Hepatic stellate cell (primary cell): Measurements from ENCODE around the gene RSPO1.

Experiments
- DNase-seq: peaks from one replicate; pipeline ENCODE4 v3.0.0; 2011; ENCODE audit warnings: low spot score

The RSPO1 gene

DNA sequence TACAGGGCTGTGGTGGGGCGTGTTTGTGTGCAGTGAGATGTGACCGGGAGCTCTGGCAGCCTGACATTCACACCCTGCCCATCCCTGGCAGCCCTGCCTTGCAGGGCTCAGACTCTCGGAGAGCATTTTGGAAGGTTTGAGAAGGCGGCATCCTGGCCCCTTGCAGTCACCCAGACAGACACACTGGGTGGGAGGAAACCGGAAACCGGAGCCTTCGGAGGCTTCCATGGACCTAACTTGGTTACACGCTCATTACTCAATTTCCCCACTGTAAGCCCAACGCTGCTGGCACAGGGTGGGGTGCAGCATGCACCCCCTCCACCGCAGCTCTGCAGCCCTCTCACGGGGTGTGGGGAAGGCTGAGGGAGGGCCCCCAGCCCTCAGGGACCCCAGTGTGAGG, 22.2 kb upstream of the RSPO1 start:
- no peak for DNase-seq

DNA sequence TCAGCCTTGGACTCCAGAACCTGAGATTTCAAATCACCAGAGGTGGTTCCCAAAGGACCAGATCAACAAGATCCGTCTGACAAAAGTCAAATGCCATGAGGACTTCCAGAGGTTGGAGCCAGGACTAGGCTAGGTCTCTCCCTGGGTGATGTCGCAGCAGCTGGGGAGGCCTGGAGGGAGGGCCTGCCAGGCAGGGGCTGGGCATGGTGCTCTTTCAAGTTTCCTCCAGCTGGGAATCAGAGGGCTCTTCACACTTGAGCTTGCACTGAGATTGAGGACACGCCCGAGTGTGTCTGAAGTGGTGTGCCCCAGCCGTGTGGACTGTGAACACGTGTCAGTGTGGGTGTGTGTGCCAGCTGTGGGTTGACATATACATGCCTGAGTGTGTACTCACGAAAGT, 21.3 kb upstream of the RSPO1 start:
- DNase-seq = no peak

DNA sequence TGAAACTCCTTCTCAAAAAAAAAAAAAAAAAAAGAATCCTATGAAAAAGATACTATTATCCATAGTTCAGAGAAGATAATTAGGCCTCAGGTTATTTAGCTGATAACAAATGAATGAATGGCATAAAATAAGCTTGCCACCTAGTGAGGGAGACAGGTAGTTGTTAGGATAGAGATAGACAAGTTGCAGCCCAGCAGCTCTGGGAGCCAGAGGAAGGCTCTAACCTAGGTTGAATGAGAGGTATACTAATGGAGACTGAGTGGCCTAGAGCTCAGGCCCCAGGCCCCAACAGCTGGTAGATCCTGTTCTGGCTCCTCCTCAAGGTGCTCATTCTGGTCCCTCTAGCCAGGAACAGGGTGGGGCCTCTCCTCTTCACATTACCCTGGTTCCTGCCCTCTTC, 20.6 kb upstream of the RSPO1 start:
- no peak for DNase-seq

DNA sequence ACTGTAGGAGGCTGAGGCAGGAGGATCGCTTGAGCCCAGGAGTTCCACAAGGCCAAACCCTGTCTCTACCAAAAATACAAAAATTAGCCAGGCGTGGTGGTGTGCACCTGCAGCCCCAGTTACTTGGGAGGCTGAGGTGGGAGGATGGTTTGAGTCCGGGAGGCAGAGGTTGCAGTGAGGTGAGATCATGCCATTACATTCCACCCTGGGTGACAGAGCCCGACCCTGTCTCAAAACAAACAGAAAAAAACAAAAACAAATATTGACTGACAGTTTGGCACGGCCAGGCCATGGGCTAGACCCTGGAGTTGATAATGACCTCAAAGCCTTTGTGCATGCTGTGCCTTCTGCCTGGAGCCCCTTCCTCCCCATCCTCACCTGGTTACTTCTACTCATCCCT, 19.2 kb upstream of the RSPO1 start:
- no peak for DNase-seq

DNA sequence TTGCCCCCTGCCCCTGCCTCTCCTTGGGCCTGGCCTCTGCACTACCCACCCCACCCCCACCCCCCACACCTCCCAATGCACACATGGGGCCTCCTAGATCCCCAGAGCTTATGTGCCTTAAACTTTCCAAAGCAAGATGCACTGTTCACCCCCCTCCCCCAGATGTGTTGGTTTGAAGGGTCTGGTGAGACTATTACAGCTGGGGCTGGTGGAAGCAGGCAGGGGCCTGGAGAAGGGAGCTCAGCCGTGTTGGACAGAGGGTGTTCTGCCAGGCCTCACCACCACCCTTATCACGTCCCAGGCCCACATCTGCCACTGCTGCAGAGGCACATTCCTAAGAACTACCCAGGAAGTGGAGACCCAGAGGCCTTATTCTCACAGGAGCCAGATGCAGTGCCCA, 18.3 kb upstream of the RSPO1 start:
- DNase-seq = no peak

DNA sequence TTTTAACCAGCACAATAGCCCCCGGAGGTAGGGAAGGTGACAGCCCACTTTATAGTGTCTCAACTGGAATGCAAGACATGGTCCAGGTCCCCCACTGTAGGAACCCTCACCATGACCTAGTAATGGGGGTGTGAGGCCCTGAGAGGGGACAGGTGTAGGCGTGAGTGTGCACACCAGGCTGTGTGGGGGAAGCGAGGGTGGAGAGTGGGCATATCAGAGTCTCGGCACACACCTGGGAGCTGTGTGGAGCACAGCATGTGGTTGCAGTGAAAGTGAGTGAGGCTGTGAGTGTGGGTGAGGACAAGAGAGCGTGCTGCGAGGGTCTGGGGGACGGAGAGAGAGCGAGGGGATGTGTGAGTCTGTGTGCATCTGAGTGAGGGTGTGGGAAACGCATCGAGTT, 17.1 kb upstream of the RSPO1 start:
- DNase-seq = no peak

DNA sequence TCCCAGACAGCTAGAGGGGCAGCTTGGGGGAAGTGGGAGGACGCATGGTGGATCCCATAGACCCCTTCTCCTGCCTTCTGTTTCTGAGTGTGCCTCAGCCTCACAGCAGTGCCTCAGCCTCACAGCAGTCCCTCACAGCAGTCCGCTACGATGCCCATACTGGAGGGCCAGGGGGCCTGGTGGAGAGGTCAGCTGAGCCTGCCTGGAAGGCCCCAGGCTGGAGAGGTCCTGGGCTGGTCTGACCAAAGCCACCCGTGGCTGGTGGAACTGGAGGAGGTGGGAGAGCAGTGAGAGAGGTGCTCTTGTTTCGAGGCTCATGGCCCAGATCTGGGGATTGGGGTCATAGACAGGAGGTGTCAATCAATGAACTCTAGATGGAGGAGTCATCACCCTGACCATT, 16.0 kb upstream of the RSPO1 start:
- DNase-seq = no peak

DNA sequence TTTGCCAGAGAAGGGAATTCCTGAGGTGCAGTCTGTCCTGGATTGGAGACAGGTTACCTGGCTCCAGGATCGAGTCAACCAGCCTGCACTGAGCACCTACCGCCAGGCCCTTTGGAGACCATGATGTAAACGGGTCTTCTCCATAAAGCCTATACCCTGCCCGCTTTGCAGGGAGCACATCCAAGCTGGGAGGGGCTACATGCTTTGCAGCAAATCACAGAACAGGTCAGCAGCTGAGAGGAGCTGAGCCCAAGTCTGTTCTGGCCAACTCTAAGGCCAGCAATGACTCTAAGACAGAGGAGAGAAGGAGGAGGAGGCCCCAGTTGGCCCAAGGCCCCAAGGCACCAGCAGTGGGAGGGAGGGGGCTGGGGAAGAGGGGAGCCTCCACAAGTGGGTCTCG, 15.5 kb upstream of the RSPO1 start:
- DNase-seq = no peak

DNA sequence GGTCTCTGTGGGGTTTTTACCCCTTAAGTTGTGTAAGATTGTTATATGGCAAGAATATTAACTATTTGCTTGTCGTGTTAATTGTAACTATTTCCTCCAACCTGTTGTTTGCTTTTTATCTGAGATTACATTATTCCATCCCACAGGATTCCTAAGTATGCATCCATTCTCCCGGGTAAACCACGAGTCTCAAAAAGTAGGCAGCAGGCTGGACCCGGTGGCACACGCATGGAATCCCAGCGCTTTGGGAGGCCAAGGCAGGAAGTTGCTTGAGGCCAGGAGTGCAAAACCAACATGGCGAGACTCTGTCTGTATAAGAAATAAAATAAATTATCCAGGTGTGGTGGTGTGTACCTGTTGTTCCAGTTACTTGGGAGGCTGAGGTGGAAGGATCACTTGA, 12.6 kb upstream of the RSPO1 start:
- DNase-seq = no peak

DNA sequence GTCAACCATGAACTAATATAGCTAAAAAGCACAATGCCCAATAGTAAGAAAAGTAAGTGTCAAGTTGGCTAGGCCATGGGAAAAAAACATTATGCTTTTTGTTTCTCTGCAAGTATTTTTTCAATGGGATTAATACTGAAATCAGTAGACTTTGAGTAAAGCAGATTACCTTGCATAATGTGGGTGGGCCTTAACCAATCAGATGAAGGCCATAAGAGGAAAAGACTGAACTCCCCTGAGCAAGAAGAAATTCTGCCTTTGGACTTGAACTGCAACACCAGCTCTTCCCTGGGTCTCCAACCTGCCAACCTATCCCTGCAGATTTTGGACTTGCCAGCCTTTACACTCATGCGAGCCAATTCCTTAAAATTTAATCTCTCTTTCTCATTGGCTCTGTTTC, 6.4 kb upstream of the RSPO1 start:
- DNase-seq = no peak

DNA sequence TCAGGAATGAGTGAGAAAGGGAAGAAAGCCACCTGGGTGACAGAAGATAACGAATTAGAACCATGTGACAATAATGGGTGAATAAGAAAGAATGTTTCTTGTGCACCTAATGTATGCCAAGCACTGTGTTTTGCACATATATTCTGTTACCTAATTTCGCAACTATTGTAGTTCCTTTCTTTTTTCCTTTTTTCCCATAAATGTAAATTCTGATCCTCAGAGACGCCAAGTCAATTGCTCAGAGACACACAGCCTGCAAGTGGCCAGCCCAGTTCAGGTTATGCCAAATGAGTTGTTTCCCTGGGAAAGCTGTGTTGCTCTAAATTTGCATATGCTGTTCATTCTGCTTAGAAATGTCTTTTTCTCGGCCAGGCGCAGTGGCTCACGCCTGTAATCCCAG, 1.7 kb upstream of the RSPO1 start:
- no peak for DNase-seq

DNA sequence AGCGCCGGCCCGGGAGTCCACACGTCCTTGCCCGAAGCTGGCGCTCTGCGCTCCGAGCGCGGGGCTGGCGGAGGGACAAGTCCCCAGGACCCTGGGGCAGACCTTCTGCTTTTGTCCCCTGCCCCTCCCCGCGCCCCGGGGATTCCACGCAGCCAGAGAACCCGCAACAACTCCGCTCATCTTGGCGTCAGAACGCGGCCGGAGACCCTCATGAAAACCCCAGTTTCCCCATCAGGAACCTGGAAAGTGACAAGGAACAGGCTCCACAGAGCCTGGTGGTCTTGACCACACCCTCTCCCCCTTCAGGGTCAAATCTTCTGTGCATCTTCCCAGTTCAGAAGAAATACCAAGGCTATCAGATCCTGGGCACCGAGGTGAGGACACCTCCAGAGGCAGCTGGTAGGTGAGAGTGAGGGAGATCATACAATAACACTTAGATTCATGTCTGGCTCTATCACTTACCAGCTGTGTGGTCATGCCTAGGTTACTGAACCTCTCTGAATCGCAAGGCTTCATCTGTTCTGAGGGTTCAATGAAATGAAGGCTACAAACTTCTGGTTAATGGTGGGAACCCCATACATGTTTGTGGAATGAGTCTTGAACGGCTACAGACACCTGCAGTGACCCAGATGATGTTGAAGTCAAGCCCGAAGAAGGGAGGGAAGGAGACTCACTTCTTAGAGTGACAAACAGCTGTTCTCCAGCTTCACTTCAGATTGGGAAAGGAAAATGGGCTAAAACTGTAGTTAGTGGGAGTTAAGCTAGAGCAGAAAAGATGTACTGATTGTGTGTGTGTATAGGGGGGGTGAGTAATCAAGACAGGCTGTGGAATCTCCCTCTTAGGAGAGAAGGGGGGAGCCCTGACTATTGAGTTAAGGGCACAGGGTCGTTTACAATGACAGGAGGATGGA, 555 bp upstream of the RSPO1 start:
- no peak for DNase-seq

DNA sequence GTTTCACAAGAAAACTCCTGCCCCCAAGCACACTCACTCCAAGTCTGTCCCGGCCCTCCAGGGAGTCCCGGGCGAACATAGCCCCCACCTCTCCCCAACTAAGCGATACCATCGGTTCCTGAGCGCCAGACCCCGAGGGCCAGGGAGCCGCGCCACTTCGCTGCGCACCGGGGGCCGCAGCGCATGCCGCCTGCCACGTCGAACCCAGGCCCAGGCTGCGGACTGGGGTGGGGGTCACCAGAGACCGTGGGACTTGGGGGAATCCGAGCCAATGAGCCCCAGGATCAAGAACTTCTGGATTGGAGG, 801 bp downstream of the RSPO1 start:
- DNase-seq = no peak

DNA sequence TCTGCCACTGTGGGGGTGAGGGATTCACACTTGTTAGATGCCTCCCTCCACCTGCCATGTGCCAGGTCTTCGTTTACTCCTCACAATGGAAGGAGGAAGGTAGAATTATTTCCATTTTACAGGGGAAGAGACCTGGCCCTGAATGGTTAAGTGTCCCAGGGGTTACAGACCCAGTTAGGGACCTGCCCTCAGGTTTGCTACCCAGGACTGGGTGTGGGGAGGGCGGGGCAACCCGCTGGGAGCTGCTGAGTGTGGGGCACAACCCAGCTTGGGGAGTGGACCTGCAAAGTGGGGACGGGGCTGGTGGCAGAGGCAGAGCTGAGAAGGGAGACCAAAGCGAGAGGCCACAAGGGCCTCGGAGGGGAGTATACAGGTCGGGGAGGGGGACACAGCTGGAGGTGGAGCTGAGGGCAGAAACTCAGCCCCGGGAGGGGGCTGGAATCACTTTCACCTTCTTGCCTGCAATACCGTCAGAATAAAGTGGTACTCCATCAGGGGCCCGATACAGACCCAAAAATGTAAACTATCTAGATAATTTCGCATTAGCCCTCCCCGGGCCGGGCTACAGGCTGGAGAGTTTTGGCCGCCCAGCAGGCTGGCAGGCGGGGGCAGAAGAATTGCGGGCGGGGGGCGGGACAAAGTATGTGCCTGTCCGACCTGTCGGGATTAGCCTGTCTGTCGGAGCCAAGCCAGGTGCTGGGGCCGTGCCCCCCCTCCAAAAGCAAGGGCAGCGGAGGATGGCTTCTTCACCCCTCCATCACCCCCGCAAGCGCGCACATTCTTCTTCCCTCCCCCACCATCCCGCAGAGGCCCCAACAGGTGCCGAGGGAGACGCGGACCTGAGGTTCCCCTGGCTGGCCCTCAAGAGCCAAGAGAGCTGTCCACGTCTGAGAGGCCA, 1.4 kb downstream of the RSPO1 start:
- no peak for DNase-seq

DNA sequence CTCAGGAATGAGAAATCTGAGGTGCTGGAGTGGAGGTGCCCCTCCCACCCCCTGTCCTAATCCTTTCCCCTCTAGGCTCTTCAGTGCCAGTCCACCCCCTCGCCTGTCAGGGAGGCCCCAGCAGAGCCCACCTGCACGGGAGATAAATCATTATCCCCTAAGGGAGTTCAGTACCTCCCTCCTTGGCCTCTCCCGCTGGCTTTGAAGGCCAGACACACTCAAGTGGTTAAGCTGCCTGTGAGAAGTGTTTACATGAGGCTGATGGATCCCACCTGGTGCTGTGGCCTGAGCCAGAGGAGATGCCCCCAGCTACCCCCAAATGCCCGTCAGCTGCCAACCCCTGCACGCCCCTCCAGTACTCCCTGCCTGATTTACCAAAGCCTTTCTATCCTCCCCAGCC, 3.7 kb downstream of the RSPO1 start:
- no peak for DNase-seq

DNA sequence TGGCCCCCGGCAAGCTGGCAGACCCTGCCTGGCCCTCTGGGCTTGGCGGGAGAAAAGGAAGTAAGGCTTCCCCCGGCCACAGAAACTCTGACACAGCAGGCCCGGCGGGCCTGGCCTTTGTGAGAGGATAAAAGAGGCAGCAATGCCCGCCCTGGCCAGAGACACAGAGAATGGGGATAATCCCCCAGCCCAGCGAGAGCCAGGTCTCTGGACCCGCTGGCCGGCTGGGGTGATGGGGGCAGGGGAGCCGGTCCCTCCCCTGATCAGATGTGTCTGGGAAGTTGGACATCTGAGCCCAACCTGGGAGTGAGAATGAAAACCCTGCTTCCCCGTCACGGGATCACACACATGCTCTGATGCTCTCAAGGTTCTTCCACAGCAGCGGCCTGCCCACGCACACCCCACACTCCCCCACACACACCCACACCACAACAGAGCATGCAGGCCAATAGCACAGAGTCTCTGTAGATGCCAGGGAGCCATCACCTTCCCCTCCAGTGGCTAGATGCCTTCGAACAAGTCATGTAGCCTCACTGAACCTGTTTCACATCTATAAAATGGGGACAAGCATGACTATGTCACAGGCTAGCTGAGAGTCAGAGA, 4.2 kb downstream of the RSPO1 start:
- no peak for DNase-seq

DNA sequence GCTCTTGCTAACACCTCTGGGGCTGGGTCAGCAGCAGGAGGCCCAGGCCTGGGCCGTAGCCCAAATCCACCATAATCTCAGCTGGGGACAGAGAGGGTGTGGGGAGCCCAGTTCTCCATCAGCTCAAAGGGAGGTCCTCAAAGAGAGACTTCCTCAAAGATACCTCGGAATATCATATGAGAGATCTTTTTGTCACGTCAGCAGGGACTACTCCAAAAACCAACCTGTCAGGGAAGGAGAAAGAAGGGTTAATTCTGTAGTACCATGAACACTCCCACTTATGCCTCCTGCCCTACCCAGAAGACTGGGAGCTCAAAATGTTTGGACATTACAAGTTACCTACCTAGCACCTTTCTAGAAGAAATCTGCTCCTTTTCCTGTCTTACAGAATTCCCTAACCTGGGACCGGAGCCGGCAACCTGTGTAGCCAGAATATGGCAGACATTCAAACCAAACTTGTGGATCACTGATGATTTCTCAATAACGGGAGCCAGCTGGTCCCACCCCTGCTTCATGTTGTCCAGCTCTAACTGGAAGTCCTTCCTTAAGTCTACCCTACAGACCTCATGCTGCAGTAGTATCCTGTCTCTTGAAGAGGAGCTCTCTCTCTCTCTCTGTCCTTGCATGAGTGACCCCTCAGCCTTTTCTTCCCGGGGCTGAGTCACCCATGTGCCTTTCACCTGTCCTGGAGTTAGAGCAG, 4.8 kb downstream of the RSPO1 start:
- no peak for DNase-seq

DNA sequence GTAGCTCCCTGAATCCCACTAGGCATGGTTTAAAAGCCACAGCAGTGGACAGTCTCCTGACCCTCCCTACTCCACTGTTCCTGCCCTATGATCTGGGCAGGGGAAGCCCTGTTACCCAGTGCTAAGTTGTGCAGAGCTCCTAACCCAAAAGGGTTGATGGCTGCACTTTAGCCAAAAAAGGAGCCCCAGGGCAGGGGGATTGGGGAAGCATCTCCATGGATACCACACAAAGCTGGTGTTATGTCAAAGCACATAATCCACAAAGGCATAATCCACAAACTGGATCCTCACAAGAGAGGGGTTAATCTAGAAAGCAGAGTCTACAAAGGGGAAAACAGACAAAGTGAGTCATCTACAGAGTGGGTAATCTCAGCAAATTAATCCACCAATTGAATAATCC, 5.7 kb downstream of the RSPO1 start:
- DNase-seq = no peak

DNA sequence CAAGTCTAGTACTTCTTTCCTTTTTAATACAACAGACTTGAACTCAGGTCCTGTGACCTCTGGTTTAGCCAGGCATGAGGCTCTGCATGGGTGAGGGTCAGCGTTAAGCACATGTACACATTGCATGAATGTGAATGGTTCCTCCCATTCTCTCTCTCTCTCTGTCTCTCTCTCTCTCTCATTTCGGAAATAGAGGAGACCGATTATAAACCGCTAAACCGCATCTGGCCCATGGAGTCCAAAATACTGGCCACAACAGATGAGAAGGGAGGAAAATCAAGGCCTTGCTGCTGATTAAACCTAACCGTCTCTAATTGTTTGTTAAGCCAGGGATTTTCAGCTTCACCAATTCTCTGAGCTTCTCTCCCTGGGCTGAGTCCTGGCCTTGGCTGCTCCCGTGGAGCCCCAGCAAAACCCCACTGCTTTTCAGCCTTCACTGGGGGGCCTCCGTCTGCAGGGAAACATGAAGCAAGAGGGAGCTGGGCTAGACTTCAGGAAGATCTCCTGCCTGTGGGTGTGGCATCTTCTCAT, 6.6 kb downstream of the RSPO1 start:
- no peak for DNase-seq

DNA sequence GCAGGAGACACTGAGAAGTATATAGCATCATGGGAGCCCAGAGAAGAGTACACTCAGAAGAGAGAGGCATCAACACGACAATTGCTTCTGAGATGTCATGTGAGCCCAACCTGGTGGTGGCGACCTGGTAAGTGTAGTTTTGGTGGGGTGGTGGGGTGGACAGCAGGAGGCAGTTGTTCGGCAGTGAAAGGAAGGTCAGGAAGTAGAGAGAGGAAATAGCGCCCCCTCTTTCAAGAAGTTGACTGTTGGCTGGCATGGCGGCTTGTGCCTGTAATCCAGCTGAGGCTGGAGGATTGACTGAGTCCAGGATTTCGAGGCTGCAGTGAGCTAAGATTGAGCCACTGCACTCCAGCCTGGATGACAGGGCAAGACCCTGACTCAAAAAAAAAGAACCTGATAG, 12.6 kb downstream of the RSPO1 start:
- no peak for DNase-seq

DNA sequence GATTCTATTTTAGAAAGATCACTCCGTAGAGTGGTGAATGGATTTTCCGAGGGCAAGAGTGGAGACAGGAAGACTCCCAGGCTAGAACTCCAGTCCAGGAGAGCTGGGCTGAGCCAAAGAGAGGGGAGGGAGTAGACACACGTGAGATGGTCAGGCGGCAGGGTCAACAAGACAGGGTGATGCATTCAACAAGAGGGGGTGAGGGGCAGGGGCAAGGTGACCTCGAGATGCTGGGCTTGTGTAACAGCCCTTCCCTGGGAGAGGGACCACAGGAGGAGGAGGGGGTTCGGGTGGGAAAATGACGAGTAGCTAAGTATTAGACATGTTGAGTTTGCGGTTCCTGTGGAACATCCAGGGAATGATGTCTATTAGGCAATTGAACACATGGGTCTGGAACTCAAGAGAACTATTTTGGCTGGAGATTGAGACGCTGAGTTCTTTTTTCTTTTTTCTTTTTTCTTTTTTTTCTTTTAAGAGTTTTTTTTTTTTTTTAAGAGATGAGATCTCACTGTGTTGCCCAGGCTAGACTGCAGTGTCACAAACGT, 13.3 kb downstream of the RSPO1 start:
- no peak for DNase-seq

DNA sequence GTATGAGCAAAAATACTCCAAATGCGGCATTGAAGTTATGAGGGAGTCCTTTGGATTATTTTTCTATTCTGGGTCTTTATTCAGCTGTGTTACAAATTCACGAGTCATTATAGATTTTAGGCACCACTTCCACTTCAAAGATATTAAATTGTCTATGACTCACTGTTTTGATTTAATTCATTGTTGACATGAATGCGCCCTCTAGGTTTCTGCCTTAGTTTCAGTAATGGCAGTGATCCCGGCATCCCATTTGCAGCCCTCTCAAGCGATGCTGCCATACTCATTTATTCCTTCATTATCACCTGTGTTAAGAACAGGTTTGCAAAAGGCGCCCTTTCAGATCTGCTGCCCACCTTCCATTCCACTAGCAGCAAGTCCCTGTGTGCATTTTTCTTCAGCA, 14.0 kb downstream of the RSPO1 start:
- no peak for DNase-seq
